ENCODE results near the gene OLIG2.
A peak's percentile ranks its signal among the peaks of the same experiment; 100 is the strongest.

Gene OLIG2

GRCh38 chr21:33069243-33069642 lies 43.5 kb downstream of the OLIG2 start:
- DNase-seq: no peak

GRCh38 chr21:33069645-33069993 lies 43.9 kb downstream of the OLIG2 start:
- no peak for DNase-seq

GRCh38 chr21:33069994-33070743 lies 44.4 kb downstream of the OLIG2 start, which contains the start of gene OLIG1:
OLIG1 (plus strand) TSS chr21:33070141; CDS start chr21:33070247, 106 bp downstream.
- DNase-seq: peak; percentile 6

- no peak for DNase-seq
These were observed 44.9 kb downstream of the OLIG2 start for GRCh38 chr21:33070744-33070997.

GRCh38 chr21:33070998-33071769 lies 45.4 kb downstream of the OLIG2 start:
- no peak for DNase-seq

GRCh38 chr21:33071770-33072306 lies 46.1 kb downstream of the OLIG2 start:
- DNase-seq: no peak

GRCh38 chr21:33073636-33074035 lies 47.9 kb downstream of the OLIG2 start:
- DNase-seq: no peak

GRCh38 chr21:33075128-33075527 lies 49.4 kb downstream of the OLIG2 start:
- DNase-seq: no peak

- no peak for DNase-seq
These were observed 50.0 kb downstream of the OLIG2 start for GRCh38 chr21:33075596-33076195.

- no peak for DNase-seq
These were observed 51.0 kb downstream of the OLIG2 start for GRCh38 chr21:33076600-33077329.
